K562 (cell line): ENCODE measurements around the gene TRUB2.

Source experiments
- ARID2 ChIP-seq: fragments of 450-650 bp; IDR thresholded peaks from 2 replicates; pipeline ENCODE4 v1.6.1; 2017; ENCODE audit warnings: antibody characterized with exemption, mild to moderate bottlenecking
- FIP1L1 ChIP-seq: fragments of 200-400 bp; formaldehyde crosslinking; IDR thresholded peaks from 2 replicates; pipeline ENCODE4 v1.6.1; 2018; ENCODE audit warnings: mild to moderate bottlenecking, low read depth, low read length; ENCODE audit not compliant: poor library complexity, severe bottlenecking
- IRF9 ChIP-seq: fragments of 450-650 bp; IDR thresholded peaks from 2 replicates; pipeline ENCODE4 v1.6.1; 2016; ENCODE audit warnings: missing biosample characterization, missing genetic modification characterization
- LEF1 ChIP-seq: fragments of 450-650 bp; IDR thresholded peaks from 2 replicates; pipeline ENCODE4 v1.6.1; 2016; ENCODE audit warnings: mild to moderate bottlenecking
- POLR2A ChIP-seq: fragments of 450-650 bp; conservative IDR thresholded peaks from 2 replicates; pipeline ENCODE4 v1.6.1; 2016
- RBM25 ChIP-seq: fragments of 200-400 bp; formaldehyde crosslinking; IDR thresholded peaks from 2 replicates; pipeline ENCODE4 v1.6.1; 2018; ENCODE audit warnings: low read length, low read depth, moderate library complexity; ENCODE audit not compliant: severe bottlenecking
- REST ChIP-seq, 2 experiments: fragments of 450-650 bp; formaldehyde crosslinking in 1 of 2; IDR thresholded peaks; 2 replicates each; pipeline versions ENCODE4 v1.4.0 to v1.6.1; 2014 to 2020; ENCODE audit warnings: mild to moderate bottlenecking in 2 of 2, borderline replicate concordance in 1 of 2, low read depth in 1 of 2
- SRF ChIP-seq, 2 experiments: fragments of 250-450, 450-650 bp in 1 of 2; sonication (Bioruptor Pico) in 1 of 2; sonication (generic) in 1 of 2; formaldehyde crosslinking; IDR thresholded peaks; 2 replicates each; pipeline versions ENCODE4 v1.5.0 to v1.5.1; 2020 to 2022; ENCODE audit warnings: mild to moderate bottlenecking in 1 of 2, missing genetic modification reagents in 1 of 2
- THRAP3 ChIP-seq: fragments of 450-650 bp; IDR thresholded peaks from 2 replicates; pipeline ENCODE4 v1.6.1; 2016; ENCODE audit warnings: mild to moderate bottlenecking, inconsistent platforms, borderline replicate concordance
- USF2 ChIP-seq: sonication (generic); formaldehyde crosslinking; IDR thresholded peaks from 2 replicates; pipeline ENCODE4 v1.5.0; 2020; ENCODE audit warnings: missing genetic modification reagents
- ZNF184 ChIP-seq: sonication (generic); formaldehyde crosslinking; IDR thresholded peaks from 2 replicates; pipeline ENCODE4 v1.5.0; 2020; ENCODE audit warnings: missing genetic modification reagents
- ZNF24 ChIP-seq: fragments of 450-650 bp; IDR thresholded peaks from 2 replicates; pipeline ENCODE4 v1.6.1; 2016

- TF ChIP-seq POLR2A: no peak
- TF ChIP-seq REST (IDR thresholded peaks at IDR 0.05; ENCODE audit: borderline replicate concordance): no peak
- no peak; the same call in 1 of the 2 replicates for TF ChIP-seq REST (CRISPR knock-in tag; IDR thresholded peaks at IDR 0.05; ENCODE audit: low read depth)
- no peak for TF ChIP-seq RBM25
- TF ChIP-seq IRF9 (tag): no peak
- no peak for TF ChIP-seq LEF1
- TF ChIP-seq SRF (CRISPR knock-in tag; IDR thresholded peaks at IDR 0.05): no peak
- no peak for TF ChIP-seq USF2
- TF ChIP-seq ARID2: no peak
- TF ChIP-seq ZNF184 (CRISPR knock-in tag): no peak
- TF ChIP-seq THRAP3: no peak
- no peak for TF ChIP-seq ZNF24
- no peak for TF ChIP-seq FIP1L1
Observed at GRCh38 chr9:128276574-128277270, 45.5 kb downstream of the TRUB2 start.
